Measurements from ENCODE around the gene FERD3L.

- no peak for TF ChIP-seq POLR2A (IDR thresholded peaks at IDR 0.05; ENCODE audit: insufficient read depth in 1 of 2, low read depth in 2 of 2, low read length in 2 of 2)
- TF ChIP-seq THYN1 (CRISPR knock-in tag; IDR thresholded peaks at IDR 0.05; ENCODE audit: borderline replicate concordance, low read depth), result no peak
- no peak for TF ChIP-seq FOXM1 (CRISPR knock-in tag; IDR thresholded peaks at IDR 0.05)
- no peak for TF ChIP-seq TCF7L2 (IDR thresholded peaks at IDR 0.05; ENCODE audit: low read depth, low read length)
These were observed 30.7 kb downstream of the FERD3L start for GRCh38 chr7:19114551-19114855.

All from HepG2 (cell line).